K562 (cell line): ENCODE data around the gene GPX7.

Source experiments
- ATF7 ChIP-seq: fragments of 450-650 bp; IDR thresholded peaks from 2 replicates; pipeline ENCODE4 v1.7.1; 2014; ENCODE audit warnings: mild to moderate bottlenecking, moderate library complexity
- CTCF ChIP-seq, 3 experiments: IDR thresholded peaks in 2 of 3; conservative IDR thresholded peaks in 1 of 3; 2 replicates each; pipeline ENCODE4 v1.5.1; 2011 to 2012; ENCODE audit warnings: low read length in 3 of 3, mild to moderate bottlenecking in 3 of 3, control low read depth in 2 of 3, improper control_type of control experiment in 1 of 3, inconsistent platforms in 1 of 3, low read depth in 1 of 3, mixed read lengths in 1 of 3, moderate library complexity in 1 of 3; ENCODE audit not compliant: insufficient read depth in 2 of 3
- HNRNPLL ChIP-seq: fragments of 200-400 bp; formaldehyde crosslinking; IDR thresholded peaks from 2 replicates; pipeline ENCODE4 v1.6.1; 2017; ENCODE audit warnings: low read length, low read depth, mild to moderate bottlenecking; ENCODE audit not compliant: poor library complexity, severe bottlenecking
- HNRNPUL1 ChIP-seq: fragments of 200-400 bp; formaldehyde crosslinking; IDR thresholded peaks from 2 replicates; pipeline ENCODE4 v1.6.1; 2017; ENCODE audit warnings: low read length
- NR1H2 ChIP-seq: sonication (generic); formaldehyde crosslinking; IDR thresholded peaks from 2 replicates; pipeline ENCODE4 v1.4.0; 2020; ENCODE audit warnings: mild to moderate bottlenecking, missing genetic modification reagents
- RBBP5 ChIP-seq: fragments of 200-600 bp; sonication (generic); IDR thresholded peaks from 2 replicates; pipeline ENCODE4 v1.6.1; 2012; ENCODE audit warnings: borderline replicate concordance, mild to moderate bottlenecking, low read length, control low read depth, inconsistent platforms; ENCODE audit not compliant: insufficient read depth, poor library complexity, severe bottlenecking
- SPI1 ChIP-seq: IDR thresholded peaks from 2 replicates; pipeline ENCODE4 v1.6.1; 2011; ENCODE audit warnings: low read depth, low read length, control low read depth, borderline replicate concordance
- ZBTB49 ChIP-seq: sonication (generic); formaldehyde crosslinking; IDR thresholded peaks from 2 replicates; pipeline ENCODE4 v1.8.0; 2022; ENCODE audit warnings: missing genetic modification reagents, mild to moderate bottlenecking, borderline replicate concordance
- ZNF239 ChIP-seq: fragments of 250-450 bp; sonication (Bioruptor Pico); IDR thresholded peaks from 2 replicates; pipeline ENCODE4 v1.4.0; 2020; ENCODE audit warnings: mild to moderate bottlenecking

- TF ChIP-seq HNRNPUL1 (no peak), ZBTB49 (no peak), HNRNPLL (no peak), CTCF (IDR thresholded peaks at IDR 0.05 in 2 of 3, conservative IDR thresholded peaks at IDR 0.05 in 1 of 3; ENCODE audit: insufficient read depth in 2 of 3, low read depth in 1 of 3, low read length in 3 of 3) (no peak), SPI1 (no peak), RBBP5 (no peak), ZNF239 (no peak), ATF7 (no peak), NR1H2 (no peak)
Measured at GRCh38 chr1:52576074-52576473, 26.1 kb upstream of the GPX7 start.
